AG08395 (cell line): ENCODE measurements around the gene KRT6C.
A peak's percentile ranks its signal among the peaks of the same experiment; 100 is the strongest.
"Not testable (repeated sequence)": the region's sequence is repeated elsewhere in the genome, so short reads cannot be mapped to it uniquely, and the experiment has no call there.

Source experiments
- DNase-seq: peaks from one replicate; pipeline ENCODE4 v3.0.0; 2012; ENCODE audit warnings: mixed read lengths, low spot score

KRT6C gene

DNA sequence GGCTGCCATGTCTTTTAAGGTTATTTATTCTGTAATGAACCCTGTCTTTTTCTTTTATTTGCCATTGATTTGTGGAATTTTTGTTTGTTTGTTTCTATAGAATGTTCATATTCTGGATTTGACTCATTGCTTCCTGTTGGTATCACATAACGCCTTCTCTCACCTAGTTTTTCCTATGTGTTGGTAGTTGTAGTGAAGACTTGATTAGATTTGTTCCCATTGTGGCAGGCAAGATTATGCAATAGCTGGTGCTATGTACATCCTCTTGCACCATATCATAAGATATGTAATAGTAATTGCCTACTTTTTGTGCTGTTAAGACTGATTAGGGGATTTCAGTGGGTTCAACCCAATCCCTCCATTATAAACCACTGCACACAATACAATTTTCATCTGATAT lies 17.8 kb downstream of the KRT6C start:
- no peak for DNase-seq

DNA sequence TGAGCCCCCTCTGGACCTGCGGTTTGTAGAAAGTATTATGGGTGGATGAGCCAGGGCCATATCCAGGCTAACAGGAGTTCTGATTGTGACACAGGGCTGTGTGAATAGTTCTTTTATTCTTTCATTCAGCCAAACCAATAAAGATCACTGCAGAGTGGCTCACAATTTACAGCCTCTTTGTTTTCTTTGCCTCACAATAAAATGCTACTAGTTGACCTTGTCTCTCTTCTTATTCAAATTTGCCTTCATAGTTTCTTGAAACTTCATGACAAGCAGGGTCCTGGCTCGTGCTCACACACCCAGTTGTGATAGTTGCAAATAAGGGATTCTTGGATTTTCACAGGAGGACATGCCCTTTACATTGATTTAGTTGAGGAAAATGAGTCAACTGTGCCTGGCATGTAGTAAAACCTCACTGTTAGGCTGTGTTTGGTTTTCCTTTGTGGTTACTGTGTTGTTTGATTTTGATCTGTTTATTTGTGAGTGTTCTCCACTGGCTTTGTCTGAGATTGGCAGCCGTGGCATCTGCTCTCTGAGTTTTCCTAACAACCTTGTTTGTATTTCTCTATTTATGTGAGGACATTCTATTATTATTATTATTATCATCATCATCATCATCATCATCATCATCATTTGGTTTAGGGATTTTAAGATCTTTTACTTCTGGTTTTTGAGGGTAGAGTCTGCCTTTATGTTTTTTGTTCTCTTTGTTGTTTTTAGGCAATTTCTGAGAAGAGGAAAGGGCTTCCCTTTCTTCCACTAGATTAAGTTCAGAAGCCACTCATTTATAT lies 19.0 kb downstream of the KRT6C start:
- DNase-seq, result no peak

DNA sequence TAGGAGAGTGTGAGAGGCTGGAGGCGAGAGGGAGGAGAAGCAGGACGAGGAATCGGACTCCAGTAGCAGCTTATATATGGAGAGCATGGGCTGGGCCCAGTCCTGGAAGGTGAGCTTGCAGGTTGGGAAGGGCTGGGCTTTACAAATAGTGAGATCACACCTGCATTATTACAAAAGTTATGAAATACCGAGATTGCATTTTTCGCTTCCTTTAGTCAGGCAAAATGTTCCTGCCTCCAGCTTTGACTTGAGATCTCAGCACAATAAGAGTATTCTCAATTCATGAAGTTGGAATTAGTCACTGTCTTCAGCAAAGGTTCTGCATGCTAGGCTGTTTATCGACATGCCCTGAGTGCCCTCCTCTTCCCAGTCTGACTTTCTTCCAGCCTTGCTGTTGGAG lies 21.5 kb downstream of the KRT6C start, which contains the start of gene KRT6B:
TSS of gene KRT6B (minus strand) at position 46 of the 400 bp plus-strand sequence. CDS start 68 bp downstream, outside the sequence.
- DNase-seq, result no peak

DNA sequence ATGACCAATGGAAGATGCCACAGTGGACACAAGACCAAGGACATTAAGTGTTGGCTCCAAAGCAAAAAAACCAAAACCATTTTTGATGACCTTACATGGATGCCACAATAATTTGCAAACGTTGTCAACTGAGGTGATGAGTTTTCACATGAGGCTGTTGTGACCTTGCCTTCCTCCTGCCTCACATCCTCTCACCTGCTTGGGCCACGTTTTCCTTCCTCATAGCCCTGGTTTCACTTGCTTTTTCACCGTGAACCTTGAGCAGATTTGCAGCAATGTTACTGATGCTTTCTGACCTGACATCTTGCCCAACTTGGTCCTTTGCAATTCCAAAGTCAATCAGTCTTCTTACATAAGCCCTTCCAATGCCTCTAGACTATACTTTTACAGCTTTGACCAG lies 25.4 kb downstream of the KRT6C start:
- DNase-seq, result no peak

DNA sequence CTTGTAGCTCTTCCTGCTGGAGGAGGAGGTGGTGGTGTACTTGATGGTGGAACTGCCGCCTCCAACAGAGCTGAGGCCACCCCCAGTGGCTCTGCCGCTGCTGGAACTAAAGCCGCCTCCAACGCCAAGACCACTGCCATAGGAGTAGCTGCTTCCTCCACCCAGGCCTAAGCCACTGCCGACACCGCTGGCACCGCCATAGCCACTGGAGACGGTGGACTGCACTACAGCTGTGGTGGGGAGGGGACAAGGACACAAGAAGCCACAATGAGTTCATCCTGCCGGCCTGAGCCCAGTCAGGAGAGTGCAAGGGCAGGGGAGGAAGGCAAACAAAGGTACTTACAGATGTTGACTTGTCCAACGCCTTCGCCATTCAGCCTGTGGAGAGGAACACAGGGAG lies 26.4 kb downstream of the KRT6C start:
- DNase-seq, result not testable (repeated sequence)

GRCh38 chr12:52446367-52447045 lies 27.1 kb downstream of the KRT6C start:
- no peak for DNase-seq

DNA sequence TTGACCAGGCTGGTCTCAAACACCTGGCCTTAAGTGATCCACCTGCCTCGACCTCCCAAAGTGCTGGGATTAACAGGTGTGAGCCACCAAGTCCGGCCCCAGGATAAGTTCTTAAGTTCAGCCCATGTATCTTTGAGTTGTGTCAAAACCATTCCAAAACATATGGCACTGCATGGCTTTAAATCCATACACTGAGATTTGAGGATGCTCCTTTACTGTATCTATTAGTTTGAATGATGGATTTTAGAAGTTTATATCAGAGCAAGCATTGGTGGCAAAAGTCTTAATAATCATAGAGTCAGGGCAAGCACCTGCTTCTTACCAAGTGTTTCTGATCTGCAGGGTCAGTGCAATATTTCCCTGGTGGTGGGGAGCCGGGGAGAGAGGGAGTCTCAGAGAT lies 27.7 kb downstream of the KRT6C start:
- DNase-seq, result no peak

GRCh38 chr12:52444647-52445595 lies 28.7 kb downstream of the KRT6C start:
- DNase-seq, result no peak

GRCh38 chr12:52443966-52444365 lies 29.6 kb downstream of the KRT6C start:
- no peak for DNase-seq

GRCh38 chr12:52442600-52443061 lies 31.0 kb downstream of the KRT6C start:
- peak; percentile 72 for DNase-seq

DNA sequence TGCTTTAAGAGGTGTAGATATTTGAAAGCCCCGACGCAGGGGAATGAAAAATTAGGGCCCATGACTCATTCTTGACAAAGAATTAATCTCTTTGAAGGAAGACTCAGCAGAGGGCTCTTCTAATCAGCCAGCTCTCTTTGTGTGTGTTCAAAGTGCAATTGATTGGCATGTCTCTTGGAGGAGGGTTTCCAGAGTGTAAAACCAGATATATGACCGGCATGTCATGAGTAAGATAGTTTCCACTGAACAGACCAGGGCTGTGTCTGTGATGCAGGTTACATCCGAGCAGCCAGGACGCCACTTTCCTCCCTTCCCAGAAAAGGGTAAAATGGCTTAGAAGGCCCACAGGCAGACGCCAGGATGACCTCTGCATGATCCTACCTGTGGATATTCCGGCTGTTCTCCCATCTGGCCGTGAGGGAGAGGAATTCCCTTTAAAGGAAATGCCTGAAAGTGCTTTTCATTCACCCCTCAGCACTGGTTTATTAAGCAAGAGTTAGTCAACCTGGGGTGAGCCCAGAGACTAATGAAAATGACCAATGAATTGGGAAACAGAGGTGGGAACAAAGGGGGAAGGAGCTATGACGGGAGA lies 32.2 kb downstream of the KRT6C start:
- no peak for DNase-seq

- peak; percentile 41 for DNase-seq
Measured at GRCh38 chr12:52440821-52441319, 32.7 kb downstream of the KRT6C start.

DNA sequence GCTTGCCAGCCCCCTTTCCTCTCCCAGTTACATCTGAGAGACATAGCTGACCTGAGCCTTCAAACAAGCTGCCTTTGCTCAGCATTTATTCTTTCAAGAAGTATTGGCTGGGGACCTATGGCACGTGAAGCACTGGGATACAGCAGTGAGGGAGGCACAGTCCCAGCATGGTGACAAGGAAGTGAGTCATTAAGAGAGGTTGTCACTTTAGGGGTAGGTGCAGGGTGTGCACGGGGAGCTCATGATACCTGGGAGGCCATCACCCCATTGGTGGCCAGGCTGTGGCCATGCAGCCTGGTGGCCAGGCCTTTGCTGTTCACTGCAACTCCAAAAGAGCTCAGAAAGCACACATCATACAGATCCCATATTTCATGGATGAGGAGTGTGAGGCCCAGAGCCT lies 33.8 kb downstream of the KRT6C start:
- DNase-seq, result no peak

DNA sequence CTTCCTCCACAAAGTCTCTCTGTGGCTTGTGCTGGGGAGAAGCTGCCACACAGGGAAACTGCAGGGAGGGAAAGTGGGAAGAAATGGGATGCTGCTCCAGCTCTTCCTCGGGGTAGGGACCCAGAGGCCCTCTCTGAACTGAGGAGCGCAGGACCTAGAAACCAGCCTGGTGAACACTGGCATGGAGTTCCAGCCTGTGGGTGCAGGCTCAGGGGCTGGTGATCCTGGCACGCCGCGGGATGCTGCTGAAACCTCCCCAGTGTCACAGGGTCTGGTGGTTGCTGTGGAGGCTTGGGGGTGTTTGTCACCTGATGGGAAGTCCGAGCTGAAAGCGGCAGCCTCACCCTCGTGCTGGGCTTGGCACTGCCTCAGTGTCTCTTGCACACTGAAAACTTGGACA lies 34.2 kb downstream of the KRT6C start:
- DNase-seq, result no peak

DNA sequence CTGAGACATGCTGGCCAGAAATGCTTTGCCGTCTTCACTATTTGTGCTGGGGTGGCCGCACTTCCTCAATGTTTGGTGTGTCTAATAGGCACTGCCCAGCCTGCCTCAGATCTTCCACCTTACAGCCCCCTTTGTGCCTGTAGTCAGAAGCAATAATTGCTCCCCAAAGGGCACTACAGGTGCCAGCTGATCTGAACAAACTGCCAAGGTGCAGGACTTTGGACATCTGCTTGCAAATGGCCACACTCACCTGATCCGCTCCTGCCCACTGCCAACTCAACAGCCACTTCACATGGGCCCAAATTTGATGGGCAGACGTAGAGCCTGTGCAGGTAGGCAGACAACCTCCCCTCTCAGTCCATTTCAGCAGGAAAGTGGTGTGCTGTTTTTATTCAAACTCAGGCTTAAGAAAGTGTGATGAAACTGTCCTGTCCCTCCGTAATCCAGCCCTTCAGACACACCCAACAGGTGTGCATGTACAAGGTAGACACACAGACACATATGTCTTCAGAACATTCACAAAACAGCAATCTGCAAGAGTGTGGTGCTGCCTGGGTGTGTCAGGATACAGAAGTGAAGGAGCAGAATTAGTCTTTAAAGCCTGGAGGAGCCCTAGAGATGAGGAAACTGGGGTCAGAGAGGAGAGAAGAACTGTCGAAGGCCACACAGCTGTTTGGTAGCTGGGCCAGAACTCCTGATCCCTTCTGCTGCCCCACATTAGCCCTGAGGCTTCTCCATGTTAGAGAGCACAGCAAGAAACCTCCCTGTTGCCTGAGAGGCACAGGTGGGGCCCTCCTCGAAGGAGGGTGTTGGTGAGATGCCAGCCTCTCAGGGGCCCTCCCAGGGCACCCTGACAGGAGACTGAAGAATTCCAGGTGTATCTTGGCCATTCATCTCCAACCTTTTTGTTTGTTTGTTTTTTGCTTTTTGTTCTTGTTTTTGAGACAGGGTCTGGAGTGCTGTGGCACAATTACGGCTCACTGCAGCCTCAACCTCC lies 35.0 kb downstream of the KRT6C start:
- no peak for DNase-seq

- DNase-seq, result no peak
Measured at GRCh38 chr12:52437508-52437907, 36.1 kb downstream of the KRT6C start.

GRCh38 chr12:52436828-52437474 lies 36.7 kb downstream of the KRT6C start:
- DNase-seq, result no peak

DNA sequence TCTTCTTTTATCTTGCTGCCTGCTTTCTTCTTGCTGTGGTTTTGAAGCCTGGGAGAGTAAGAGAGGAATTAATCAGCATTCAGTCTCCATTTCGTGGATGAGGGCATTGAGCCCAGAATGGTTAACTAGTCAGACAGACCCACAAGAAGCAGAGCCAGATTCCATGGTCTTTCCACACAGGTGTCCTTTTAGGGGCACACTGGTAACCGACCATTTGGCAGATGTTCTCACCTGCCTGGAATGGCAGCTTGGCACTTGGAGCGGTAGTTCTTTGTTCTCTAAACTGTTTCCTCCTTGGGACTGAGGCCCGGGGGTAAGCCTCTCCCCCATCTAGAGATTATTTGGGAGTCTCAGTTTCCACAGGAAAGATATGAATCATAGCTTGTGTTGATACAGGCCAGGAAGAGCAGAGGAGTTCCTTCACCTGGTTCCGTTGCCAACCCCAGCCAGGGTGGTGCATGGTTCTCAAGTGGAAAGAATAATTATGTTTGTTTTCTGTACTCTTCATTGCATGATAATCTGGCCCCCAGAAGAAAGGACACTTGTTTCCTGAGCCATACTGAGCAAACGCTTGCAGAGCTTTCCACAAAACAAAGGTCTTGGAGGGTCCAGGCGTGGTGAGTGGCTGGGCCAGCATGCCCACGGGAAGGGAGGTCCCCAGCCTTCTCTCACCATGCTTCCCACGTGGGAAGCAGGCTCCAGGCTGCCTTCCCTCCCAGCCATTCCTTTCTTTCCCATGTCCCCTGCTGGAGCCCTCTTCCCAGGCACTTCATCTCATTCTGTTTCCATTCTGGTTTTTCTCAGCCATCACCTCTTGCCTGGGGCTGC lies 37.4 kb downstream of the KRT6C start:
- no peak for DNase-seq

GRCh38 chr12:52435659-52435999 lies 38.0 kb downstream of the KRT6C start:
- no peak for DNase-seq
